Activated naive CD8-positive, alpha-beta T cell treated with anti-CD3 and anti-CD28 coated beads, Interleukin-2, amount 10 ng/mL, durations not matched to agents 7 days and 5 days (primary cell): Measurements from ENCODE around the gene CNST. TPM values are rescaled to one million over a fixed set of nuclear protein-coding genes. Genes with fewer than 3 reads are reported as not detected.
A peak's percentile ranks its signal among the peaks of the same experiment; 100 is the strongest.
"Not testable (repeated sequence)": the region's sequence is repeated elsewhere in the genome, so short reads cannot be mapped to it uniquely, and the experiment has no call there.

Experiments used
- ATAC-seq: fragments of 150-1000 bp; cut with Tn5 transposase; one replicate; pipeline ENCODE4 v1.10.0; 2021; ENCODE audit warnings: low read depth, moderate library complexity
- POLR2A ChIA-PET: fragments of 350-600 bp; sonication (Branson Sonifier 250); formaldehyde crosslinking; loops from one replicate; lab custom pipeline; 2021; ENCODE audit warnings: antibody characterized with exemption; lab: Charles Lee
- DNase-seq: peaks from one replicate; pipeline ENCODE4 v3.0.0; 2021
- H3K27ac Mint-ChIP-seq: one replicate; pipeline ENCODE4 v1.8.0; 2022; ENCODE audit warnings: mild to moderate bottlenecking, mixed read lengths
- H3K27me3 Mint-ChIP-seq: one replicate; pipeline ENCODE4 v1.8.0; 2022; ENCODE audit warnings: mild to moderate bottlenecking, moderate library complexity, mixed read lengths
- H3K36me3 Mint-ChIP-seq: one replicate; pipeline ENCODE4 v1.8.0; 2021; ENCODE audit warnings: mild to moderate bottlenecking, mixed read lengths
- H3K4me1 Mint-ChIP-seq: one replicate; pipeline ENCODE4 v1.8.0; 2021; ENCODE audit warnings: mixed read lengths
- H3K4me3 Mint-ChIP-seq: one replicate; pipeline ENCODE4 v1.8.0; 2022; ENCODE audit warnings: mild to moderate bottlenecking, moderate library complexity, mixed read lengths
- H3K9me3 Mint-ChIP-seq: one replicate; pipeline ENCODE4 v1.8.0; 2021; ENCODE audit warnings: mixed read lengths
- total RNA-seq, 2 experiments: library from RNA; stranded (reverse); gene quantifications; one replicate each; pipeline ENCODE4 v1.2.3, GENCODE V29; 2021

CNST gene
- total RNA-seq, 2 experiments from 2014 or later: 36.1 to 36.5 TPM

GRCh38 chr1:246537441-246537840 lies 28.8 kb upstream of the CNST start:
- H3K27ac Mint-ChIP-seq: no peak overlapping the region
- H3K4me3 Mint-ChIP-seq: no peak overlapping the region
- no peaks in the 10 kb centered on the region for H3K4me1 Mint-ChIP-seq
- POLR2A ChIA-PET: no interaction called here
- ATAC-seq (no peak), DNase-seq (no peak)
- no peaks in the 10 kb centered on the region for H3K9me3 Mint-ChIP-seq
- H3K27me3 Mint-ChIP-seq: no peaks in the 10 kb centered on the region
- H3K36me3 Mint-ChIP-seq: peaks cover 7% of the 10 kb centered on the region

GRCh38 chr1:246537887-246538286 lies 28.4 kb upstream of the CNST start:
- H3K4me1 Mint-ChIP-seq: no peaks in the 10 kb centered on the region
- H3K36me3 Mint-ChIP-seq: peaks cover 7% of the 10 kb centered on the region
- H3K4me3 Mint-ChIP-seq: no peak overlapping the region
- no peaks in the 10 kb centered on the region for H3K9me3 Mint-ChIP-seq
- H3K27ac Mint-ChIP-seq: no peak overlapping the region
- POLR2A ChIA-PET: no interaction called here
- no peaks in the 10 kb centered on the region for H3K27me3 Mint-ChIP-seq
- ATAC-seq (no peak), DNase-seq (no peak)

- H3K27ac Mint-ChIP-seq: no peak overlapping the region
- POLR2A ChIA-PET: no interaction called here
- no peak for ATAC-seq
These were observed 25.3 kb upstream of the CNST start for GRCh38 chr1:246540738-246541491.

GRCh38 chr1:246544001-246544400 lies 22.3 kb upstream of the CNST start:
- no peaks in the 10 kb centered on the region for H3K4me1 Mint-ChIP-seq
- H3K27ac Mint-ChIP-seq: no peak overlapping the region
- no peak for ATAC-seq
- H3K4me3 Mint-ChIP-seq: no peak overlapping the region
- DNase-seq: no peak
- POLR2A ChIA-PET: no interaction called here
- H3K9me3 Mint-ChIP-seq: no peaks in the 10 kb centered on the region
- H3K27me3 Mint-ChIP-seq: no peaks in the 10 kb centered on the region
- H3K36me3 Mint-ChIP-seq: peaks cover 15% of the 10 kb centered on the region

More at GRCh38 chr1:246540738-246541491, 25.3 kb upstream of the CNST start:
- no peak overlapping the region for H3K4me3 Mint-ChIP-seq
- no peak for DNase-seq
- H3K4me1 Mint-ChIP-seq: no peaks in the 10 kb centered on the region
- no peaks in the 10 kb centered on the region for H3K27me3 Mint-ChIP-seq
- H3K36me3 Mint-ChIP-seq: peaks cover 12% of the 10 kb centered on the region
- no peaks in the 10 kb centered on the region for H3K9me3 Mint-ChIP-seq

- Mint-ChIP-seq H3K36me3 (peaks cover 21% of the 10 kb centered on the region), H3K4me1 (peaks cover 1% of the 10 kb centered on the region), H3K27me3 (no peaks in the 10 kb centered on the region), H3K4me3 (no peak overlapping the region), H3K27ac (no peak overlapping the region), H3K9me3 (no peaks in the 10 kb centered on the region)
- ATAC-seq (no peak), DNase-seq (no peak)
- POLR2A ChIA-PET: no interaction called here
These were observed 16.6 kb upstream of the CNST start for GRCh38 chr1:246549665-246550064.

GRCh38 chr1:246550402-246550801 lies 15.9 kb upstream of the CNST start:
- POLR2A ChIA-PET: interaction anchor here (0.7 kb wide), 1 partner anchor 45 kb away, joined by 3 read pairs; no protein-coding TSS in a partner anchor
- DNase-seq (no peak), ATAC-seq (no peak)
- no peaks in the 10 kb centered on the region for H3K27me3 Mint-ChIP-seq
- H3K4me1 Mint-ChIP-seq: peaks cover 1% of the 10 kb centered on the region
- no peak overlapping the region for H3K27ac Mint-ChIP-seq
- H3K36me3 Mint-ChIP-seq: peaks cover 25% of the 10 kb centered on the region
- H3K9me3 Mint-ChIP-seq: no peaks in the 10 kb centered on the region
- no peak overlapping the region for H3K4me3 Mint-ChIP-seq

- Mint-ChIP-seq H3K9me3 (no peaks in the 10 kb centered on the region), H3K4me1 (peaks cover 1% of the 10 kb centered on the region), H3K27ac (no peak overlapping the region), H3K4me3 (no peak overlapping the region), H3K27me3 (no peaks in the 10 kb centered on the region), H3K36me3 (peaks cover 31% of the 10 kb centered on the region)
- POLR2A ChIA-PET: no interaction called here
- DNase-seq: no peak
- no peak for ATAC-seq
These were observed 14.1 kb upstream of the CNST start for GRCh38 chr1:246552110-246552509.

- Mint-ChIP-seq H3K4me3 (no peak overlapping the region), H3K27ac (no peak overlapping the region), H3K27me3 (no peaks in the 10 kb centered on the region), H3K9me3 (no peaks in the 10 kb centered on the region), H3K4me1 (peaks cover 1% of the 10 kb centered on the region), H3K36me3 (peaks cover 29% of the 10 kb centered on the region)
- POLR2A ChIA-PET: no interaction called here
- DNase-seq (no peak), ATAC-seq (no peak)
These were observed 12.1 kb upstream of the CNST start for GRCh38 chr1:246554201-246554600.

- Mint-ChIP-seq H3K9me3 (no peaks in the 10 kb centered on the region), H3K27ac (no peak overlapping the region), H3K36me3 (peaks cover 23% of the 10 kb centered on the region), H3K27me3 (no peaks in the 10 kb centered on the region), H3K4me1 (no peaks in the 10 kb centered on the region), H3K4me3 (no peak overlapping the region)
- DNase-seq (no peak), ATAC-seq (no peak)
- POLR2A ChIA-PET: no interaction called here
These were observed 8.2 kb upstream of the CNST start for GRCh38 chr1:246558041-246558440.

GRCh38 chr1:246559310-246559709 lies 6.9 kb upstream of the CNST start:
- DNase-seq: no peak
- ATAC-seq: no peak
- no peak overlapping the region for H3K27ac Mint-ChIP-seq
- no peak overlapping the region for H3K4me3 Mint-ChIP-seq
- H3K9me3 Mint-ChIP-seq: no peaks in the 10 kb centered on the region
- H3K36me3 Mint-ChIP-seq: peaks cover 20% of the 10 kb centered on the region
- H3K4me1 Mint-ChIP-seq: peaks cover 6% of the 10 kb centered on the region
- POLR2A ChIA-PET: no interaction called here
- H3K27me3 Mint-ChIP-seq: no peaks in the 10 kb centered on the region

- ATAC-seq, H3K9me3 Mint-ChIP-seq, H3K27ac Mint-ChIP-seq, DNase-seq, H3K4me3 Mint-ChIP-seq, H3K27me3 Mint-ChIP-seq: not testable (repeated sequence)
- POLR2A ChIA-PET: interaction anchor here (0.6 kb wide), 1 partner anchor 24 kb away, joined by 6 read pairs; no protein-coding TSS in a partner anchor
- Mint-ChIP-seq H3K4me1 (peaks cover 11% of the 10 kb centered on the region), H3K36me3 (peaks cover 15% of the 10 kb centered on the region)
These were observed 5.4 kb upstream of the CNST start for GRCh38 chr1:246560833-246561232.

GRCh38 chr1:246564839-246565750 lies 1.2 kb upstream of the CNST start:
- Mint-ChIP-seq H3K27me3 (no peaks in the 10 kb centered on the region), H3K9me3 (no peaks in the 10 kb centered on the region), H3K4me3 (peak overlapping the region; percentile 98), H3K4me1 (peaks cover 29% of the 10 kb centered on the region), H3K27ac (peak overlapping the region; percentile 96), H3K36me3 (peaks cover 6% of the 10 kb centered on the region)
- no peak for DNase-seq
- POLR2A ChIA-PET: interaction anchor here (0.9 to 3.2 kb wide), 3 partner anchors 38 to 159 kb away, joined by 3 to 19 read pairs (median 3); partner anchors contain the start of gene SMYD3
- no peak for ATAC-seq

GRCh38 chr1:246565751-246566127 lies 517 bp upstream of the CNST start:
- peaks cover 34% of the 10 kb centered on the region for H3K4me1 Mint-ChIP-seq
- POLR2A ChIA-PET: interaction anchor here (0.9 to 3.2 kb wide), 3 partner anchors 59 to 765 kb away, joined by 3 to 19 read pairs (median 3); partner anchors contain the start of gene SMYD3
- H3K4me3 Mint-ChIP-seq: peak overlapping the region; percentile 98
- H3K27ac Mint-ChIP-seq: peak overlapping the region; percentile 96
- no peaks in the 10 kb centered on the region for H3K27me3 Mint-ChIP-seq
- DNase-seq (no peak), ATAC-seq (no peak)
- no peaks in the 10 kb centered on the region for H3K9me3 Mint-ChIP-seq
- H3K36me3 Mint-ChIP-seq: peaks cover 6% of the 10 kb centered on the region
